Measurements from ENCODE around the gene ZNF580. TPM values are rescaled to one million over a fixed set of nuclear protein-coding genes. Genes with fewer than 3 reads are reported as not detected.

The ZNF580 gene
- total RNA-seq, 2 donors from 2014 or later = 35.7 to 39.5 TPM

DNA sequence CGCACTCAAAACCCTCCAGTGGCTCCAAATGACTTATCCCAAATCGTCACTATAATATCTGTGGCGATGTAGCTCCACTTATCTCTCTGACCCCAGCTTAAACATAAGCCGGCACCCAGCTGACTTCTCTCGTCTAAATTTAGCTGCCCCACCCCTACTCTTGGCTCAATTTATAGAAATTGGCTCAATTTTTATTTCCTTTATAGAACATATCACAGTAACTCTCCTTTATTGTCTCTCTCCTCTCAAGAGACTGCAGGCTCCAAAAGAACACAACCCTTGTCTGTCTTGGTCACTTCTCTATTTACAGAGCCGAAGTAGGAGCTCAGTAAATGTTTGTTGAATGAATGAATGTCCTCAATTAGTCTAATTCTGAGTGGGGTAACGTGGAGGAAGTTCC, 17.2 kb upstream of the ZNF580 start:
- no peaks in the 10 kb centered on the region for H3K9me3 Mint-ChIP-seq
- peaks cover 0 to 3% of the 10 kb centered on the region in 2 donors for H3K27me3 Mint-ChIP-seq
- H3K4me1 Mint-ChIP-seq (ENCODE audit: low read depth in 2 of 2) = peaks cover 28 to 39% of the 10 kb centered on the region in 2 donors
- DNase-seq (ENCODE audit: low spot score) (no peak), ATAC-seq (no peak)
- no peaks in the 10 kb centered on the region for H3K36me3 Mint-ChIP-seq
- peak overlapping the region; percentile 73 to 87 for H3K27ac Mint-ChIP-seq
- peak overlapping the region; percentile 69 for H3K4me3 Mint-ChIP-seq

DNA sequence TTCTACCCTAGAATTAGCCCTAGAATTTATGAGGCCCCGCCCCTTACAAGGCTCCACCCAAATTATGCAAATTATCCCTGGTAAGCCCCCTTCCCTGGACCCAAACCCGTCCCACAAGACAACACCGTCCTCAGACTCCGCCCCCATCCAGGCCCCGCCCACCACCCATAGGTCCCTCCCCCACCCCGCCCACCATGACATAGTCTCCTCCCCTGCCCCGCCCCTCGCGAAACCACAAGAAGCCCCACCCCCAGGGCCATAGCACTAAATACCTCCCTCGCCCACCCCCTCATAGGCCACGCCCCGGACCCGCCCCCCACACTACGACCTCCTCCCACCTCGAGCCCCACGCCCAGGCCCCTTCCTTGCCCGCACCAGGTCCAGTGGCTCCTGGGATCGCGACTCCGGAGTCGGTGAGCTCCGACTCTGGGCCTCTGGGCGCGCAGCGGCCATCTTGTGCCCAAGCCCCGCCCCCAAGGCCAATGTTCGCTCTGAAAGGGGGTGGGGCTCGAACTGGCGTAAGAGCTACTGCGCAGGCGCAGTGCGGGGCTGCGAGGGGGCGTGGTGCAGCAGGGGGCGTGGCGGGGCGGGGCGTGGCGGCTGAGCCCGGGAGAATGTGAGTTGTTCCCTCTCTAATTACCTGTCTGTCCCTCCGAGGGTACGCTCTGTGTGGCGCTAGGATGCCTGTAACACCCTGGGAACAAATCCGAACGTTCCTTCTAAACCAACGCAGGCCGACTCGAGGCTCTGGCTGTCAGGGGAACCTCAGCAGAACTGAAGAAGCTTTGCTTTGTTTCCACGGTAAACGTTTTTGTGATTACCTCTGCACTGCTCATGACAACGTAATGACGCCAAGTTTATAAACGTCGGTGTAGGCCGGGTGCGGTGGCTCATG, 16.4 kb upstream of the ZNF580 start, which contains the start of gene ZNF784:
TSS of gene ZNF784 (minus strand) at position 458 of the 895 bp plus-strand sequence. CDS start at position 453, 5 bp downstream.
- Mint-ChIP-seq H3K9me3 (no peaks in the 10 kb centered on the region), H3K4me1 (ENCODE audit: low read depth in 2 of 2) (peaks cover 28 to 39% of the 10 kb centered on the region in 2 donors), H3K36me3 (no peaks in the 10 kb centered on the region), H3K4me3 (peak within 1 kb of the TSS; percentile 69), H3K27ac (peak within 1 kb of the TSS; percentile 73 to 87), H3K27me3 (peaks cover 0 to 3% of the 10 kb centered on the region in 2 donors)
- ATAC-seq = peak; percentile 91 to 95
- peak; percentile 95 for DNase-seq (ENCODE audit: low spot score)

DNA sequence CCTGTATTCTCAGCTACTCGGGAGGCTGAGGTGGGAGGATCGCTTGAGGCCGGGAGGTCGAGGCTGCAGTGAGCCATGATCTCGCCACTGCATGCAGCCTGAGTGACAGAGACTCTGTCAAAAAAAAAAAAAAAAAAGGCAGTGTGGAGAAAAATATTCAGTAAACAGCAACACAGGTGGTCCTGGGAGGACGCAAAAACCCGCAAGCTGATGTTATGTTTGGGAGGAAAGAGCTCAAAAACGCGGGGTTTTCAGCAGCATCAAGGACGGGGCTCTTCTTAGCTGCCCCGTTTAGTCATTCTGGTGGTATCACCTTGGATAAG, 15.8 kb upstream of the ZNF580 start:
- DNase-seq (ENCODE audit: low spot score) (no peak), ATAC-seq (no peak)
- Mint-ChIP-seq H3K4me3 (peak overlapping the region; percentile 69), H3K27me3 (peaks cover 0 to 3% of the 10 kb centered on the region in 2 donors), H3K9me3 (no peaks in the 10 kb centered on the region), H3K4me1 (ENCODE audit: low read depth in 2 of 2) (peaks cover 28 to 38% of the 10 kb centered on the region in 2 donors), H3K27ac (peak overlapping the region; percentile 73 to 87), H3K36me3 (no peaks in the 10 kb centered on the region)

DNA sequence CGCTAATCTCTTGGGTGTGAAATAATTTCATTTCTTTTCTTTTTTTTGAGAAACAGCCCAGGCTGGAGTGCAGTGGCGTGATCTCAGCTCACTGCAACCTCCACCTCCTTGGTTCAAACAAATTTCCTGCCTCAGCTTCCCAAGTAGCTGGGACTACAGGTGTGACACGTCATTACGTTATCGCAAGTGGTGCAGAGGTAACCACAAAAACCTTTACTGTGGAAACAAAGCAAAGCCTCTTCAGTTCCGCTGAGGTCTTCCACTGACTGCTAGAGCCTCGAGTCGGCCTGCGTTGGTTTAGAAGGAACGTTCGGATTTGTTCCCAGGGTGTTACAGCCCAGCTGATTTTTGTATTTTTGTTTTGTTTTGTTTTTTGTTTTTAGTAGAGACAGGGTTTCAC, 14.5 kb upstream of the ZNF580 start:
- H3K9me3 Mint-ChIP-seq = no peaks in the 10 kb centered on the region

DNA sequence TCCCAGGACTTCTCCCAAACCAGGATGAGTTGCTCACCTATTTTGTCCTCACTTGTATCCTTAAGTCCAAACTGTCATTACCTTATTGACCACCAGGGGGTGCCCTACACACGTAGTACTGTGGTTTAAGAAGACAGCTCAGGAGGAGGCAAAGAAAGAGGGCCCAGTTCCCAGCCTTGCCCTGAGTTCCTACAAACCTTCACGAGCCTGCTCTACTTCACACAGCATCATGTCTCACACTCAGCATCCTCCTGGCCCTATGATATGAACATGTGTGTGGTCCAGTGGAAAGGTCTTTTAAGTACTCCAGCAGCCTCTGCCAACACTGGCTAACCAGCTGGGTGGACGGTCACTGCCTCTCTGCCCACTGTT, 8.4 kb upstream of the ZNF580 start:
- Mint-ChIP-seq H3K4me3 (no peak overlapping the region), H3K27me3 (peaks cover 0 to 5% of the 10 kb centered on the region in 2 donors), H3K9me3 (no peaks in the 10 kb centered on the region), H3K27ac (peak overlapping the region in 1 of 2 donors; percentile 26), H3K36me3 (peaks cover 11% of the 10 kb centered on the region), H3K4me1 (ENCODE audit: low read depth in 2 of 2) (peaks cover 35 to 38% of the 10 kb centered on the region in 2 donors)
- ATAC-seq = peak; percentile 63 to 67
- DNase-seq (ENCODE audit: low spot score) = peak; percentile 91

More for the DNA sequence above, 14.5 kb upstream of the ZNF580 start:
- peak overlapping the region in 1 of 2 donors; percentile 10 for H3K27ac Mint-ChIP-seq
- peak in 1 of 2 donors; percentile 31 for ATAC-seq
- no peaks in the 10 kb centered on the region for H3K36me3 Mint-ChIP-seq
- peaks cover 0 to 3% of the 10 kb centered on the region in 2 donors for H3K27me3 Mint-ChIP-seq
- no peak for DNase-seq (ENCODE audit: low spot score)
- H3K4me3 Mint-ChIP-seq = peak overlapping the region; percentile 39
- peaks cover 20 to 27% of the 10 kb centered on the region in 2 donors for H3K4me1 Mint-ChIP-seq (ENCODE audit: low read depth in 2 of 2)

DNA sequence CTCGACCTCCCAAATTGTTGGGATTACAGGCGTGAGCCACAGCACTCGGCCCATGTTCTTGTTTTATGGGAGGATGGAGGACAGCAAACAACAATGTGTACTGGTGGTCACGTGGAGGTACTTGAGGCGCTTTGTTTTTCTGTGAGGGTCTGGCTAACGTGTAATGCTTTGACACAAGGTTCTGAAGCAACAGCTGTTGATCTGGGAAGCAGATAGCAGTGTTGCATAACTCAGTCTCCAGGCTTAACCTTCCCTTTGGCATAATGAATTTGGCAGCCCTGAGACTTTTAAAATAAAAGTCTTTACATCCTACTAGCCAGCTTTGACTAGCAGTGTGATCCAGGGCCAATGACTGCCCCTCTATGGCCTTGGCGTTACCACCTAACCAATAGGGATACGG, 6.9 kb upstream of the ZNF580 start:
- H3K4me3 Mint-ChIP-seq = peak overlapping the region; percentile 96
- H3K27ac Mint-ChIP-seq = peak overlapping the region in 1 of 2 donors; percentile 99

DNA sequence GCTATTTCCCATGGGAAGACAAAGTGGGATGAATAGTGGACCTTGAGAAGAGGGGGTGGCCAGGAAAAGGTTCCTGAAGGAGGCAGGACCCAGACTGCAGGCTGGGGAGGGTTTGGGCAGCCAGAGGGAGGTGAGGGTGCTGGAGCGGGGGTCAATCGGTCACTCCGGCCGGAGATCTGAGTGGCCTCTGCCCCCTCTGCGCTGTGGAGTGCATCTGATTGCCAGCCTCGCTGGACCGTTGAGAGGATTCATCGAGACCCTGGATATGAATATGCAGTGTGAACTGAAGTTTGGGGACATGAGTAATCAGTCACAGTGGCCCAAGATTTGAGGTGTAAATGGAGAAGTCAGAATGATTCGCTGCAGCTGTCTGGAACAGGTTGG, 5.5 kb upstream of the ZNF580 start:
- Mint-ChIP-seq H3K36me3 (peaks cover 17% of the 10 kb centered on the region), H3K4me3 (peak overlapping the region; percentile 96), H3K9me3 (no peaks in the 10 kb centered on the region), H3K4me1 (ENCODE audit: low read depth in 2 of 2) (peaks cover 53% of the 10 kb centered on the region in 2 donors), H3K27ac (peak overlapping the region; percentile 99 to 100), H3K27me3 (peaks cover 0 to 2% of the 10 kb centered on the region in 2 donors)
- ATAC-seq = peak in 1 of 2 donors; percentile 48
- DNase-seq (ENCODE audit: low spot score) = peak; percentile 55

More for the DNA sequence above, 6.9 kb upstream of the ZNF580 start:
- Mint-ChIP-seq H3K27me3 (peaks cover 0 to 2% of the 10 kb centered on the region in 2 donors), H3K9me3 (no peaks in the 10 kb centered on the region), H3K4me1 (ENCODE audit: low read depth in 2 of 2) (peaks cover 43 to 46% of the 10 kb centered on the region in 2 donors), H3K36me3 (peaks cover 17% of the 10 kb centered on the region)
- no peak for DNase-seq (ENCODE audit: low spot score)
- ATAC-seq = no peak

GRCh38 chr19:55635856-55636440, 4.9 kb upstream of the ZNF580 start:
- no peak for ATAC-seq
- peak overlapping the region; percentile 96 for H3K4me3 Mint-ChIP-seq

GRCh38 chr19:55636723-55637122, 4.1 kb upstream of the ZNF580 start:
- peaks cover 17% of the 10 kb centered on the region for H3K36me3 Mint-ChIP-seq
- peaks cover 0 to 2% of the 10 kb centered on the region in 2 donors for H3K27me3 Mint-ChIP-seq
- no peaks in the 10 kb centered on the region for H3K9me3 Mint-ChIP-seq
- ATAC-seq (no peak), DNase-seq (ENCODE audit: low spot score) (no peak)
- peak overlapping the region; percentile 99 to 100 for H3K27ac Mint-ChIP-seq
- peaks cover 57 to 61% of the 10 kb centered on the region in 2 donors for H3K4me1 Mint-ChIP-seq (ENCODE audit: low read depth in 2 of 2)
- H3K4me3 Mint-ChIP-seq = peak overlapping the region; percentile 96

More at GRCh38 chr19:55635856-55636440, 4.9 kb upstream of the ZNF580 start:
- Mint-ChIP-seq H3K4me1 (ENCODE audit: low read depth in 2 of 2) (peaks cover 55 to 56% of the 10 kb centered on the region in 2 donors), H3K36me3 (peaks cover 17% of the 10 kb centered on the region), H3K9me3 (no peaks in the 10 kb centered on the region), H3K27me3 (peaks cover 0 to 2% of the 10 kb centered on the region in 2 donors), H3K27ac (peak overlapping the region; percentile 99 to 100)
- no peak for DNase-seq (ENCODE audit: low spot score)

DNA sequence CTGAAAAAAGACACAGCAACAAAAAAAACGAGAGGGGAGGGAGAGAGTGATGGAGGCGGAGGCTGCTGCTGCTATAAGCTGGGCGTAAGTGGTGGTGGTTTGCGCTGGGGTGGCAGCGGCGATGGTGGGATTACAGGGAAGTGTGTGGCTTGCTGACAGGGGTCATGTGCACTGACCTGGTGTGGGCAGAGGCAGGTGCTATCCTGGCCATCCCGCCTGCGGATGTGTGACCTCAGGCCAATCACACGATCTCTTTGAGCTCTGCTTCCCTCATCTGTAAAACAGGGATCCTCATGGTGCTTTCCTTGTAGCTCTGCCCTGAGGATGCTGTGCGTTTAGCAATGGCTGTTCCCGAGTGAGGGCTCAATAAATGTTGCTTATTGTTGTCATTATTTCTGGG, 3.3 kb upstream of the ZNF580 start:
- peaks cover 58 to 60% of the 10 kb centered on the region in 2 donors for H3K4me1 Mint-ChIP-seq (ENCODE audit: low read depth in 2 of 2)
- no peaks in the 10 kb centered on the region for H3K27me3 Mint-ChIP-seq
- peak overlapping the region in 1 of 2 donors; percentile 30 for H3K27ac Mint-ChIP-seq
- peaks cover 17% of the 10 kb centered on the region for H3K36me3 Mint-ChIP-seq
- DNase-seq (ENCODE audit: low spot score) = no peak
- H3K9me3 Mint-ChIP-seq = no peaks in the 10 kb centered on the region
- H3K4me3 Mint-ChIP-seq = peak overlapping the region; percentile 54
- ATAC-seq = no peak

GRCh38 chr19:55638864-55639359, 1.9 kb upstream of the ZNF580 start:
- Mint-ChIP-seq H3K4me3 (peak overlapping the region; percentile 50), H3K9me3 (no peaks in the 10 kb centered on the region), H3K4me1 (ENCODE audit: low read depth in 2 of 2) (peaks cover 65 to 67% of the 10 kb centered on the region in 2 donors), H3K27ac (peak overlapping the region in 1 of 2 donors; percentile 33), H3K27me3 (no peaks in the 10 kb centered on the region), H3K36me3 (peaks cover 17% of the 10 kb centered on the region)
- DNase-seq (ENCODE audit: low spot score) (no peak), ATAC-seq (no peak)

DNA sequence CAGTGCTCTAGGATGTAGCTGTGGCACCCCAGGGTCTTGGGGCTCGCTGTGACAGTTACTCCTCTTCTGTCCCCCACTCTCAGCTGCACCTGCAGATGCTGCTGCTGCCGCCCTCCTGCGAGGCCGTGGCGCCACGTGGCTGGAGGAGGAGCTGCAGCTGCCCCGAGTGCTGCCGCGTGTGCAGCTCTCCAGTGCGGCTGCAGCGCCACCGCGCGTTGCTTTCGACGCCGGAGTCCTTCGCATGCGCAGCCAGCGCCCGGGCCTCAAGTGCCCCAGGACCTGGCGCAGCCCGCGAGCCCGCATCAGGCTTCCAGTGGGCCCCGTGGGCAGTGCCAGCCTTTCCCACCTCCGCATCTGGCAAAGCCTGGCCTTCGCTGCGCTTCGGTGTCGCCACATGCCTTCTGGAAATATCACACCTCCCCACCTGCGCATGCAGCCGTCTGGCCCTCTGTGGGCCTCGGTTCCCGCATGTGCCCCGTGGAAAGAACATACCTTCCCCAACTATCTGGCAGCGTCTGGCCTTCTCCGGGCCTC, 692 bp upstream of the ZNF580 start:
- ATAC-seq = peak; percentile 43 to 48
- no peaks in the 10 kb centered on the region for H3K9me3 Mint-ChIP-seq
- peak overlapping the region; percentile 66 to 70 for H3K27ac Mint-ChIP-seq
- DNase-seq (ENCODE audit: low spot score) = no peak
- H3K36me3 Mint-ChIP-seq = peaks cover 14% of the 10 kb centered on the region
- peaks cover 60 to 65% of the 10 kb centered on the region in 2 donors for H3K4me1 Mint-ChIP-seq (ENCODE audit: low read depth in 2 of 2)
- no peaks in the 10 kb centered on the region for H3K27me3 Mint-ChIP-seq
- peak overlapping the region; percentile 71 for H3K4me3 Mint-ChIP-seq

- ATAC-seq = no peak
- no peak for DNase-seq (ENCODE audit: low spot score)
- Mint-ChIP-seq H3K27me3 (no peaks in the 10 kb centered on the region), H3K9me3 (no peaks in the 10 kb centered on the region), H3K36me3 (peaks cover 6% of the 10 kb centered on the region), H3K4me3 (peak overlapping the region; percentile 82), H3K27ac (peak overlapping the region; percentile 55 to 87), H3K4me1 (ENCODE audit: low read depth in 2 of 2) (peaks cover 45 to 54% of the 10 kb centered on the region in 2 donors)
Measured at GRCh38 chr19:55641426-55642152, 787 bp downstream of the ZNF580 start.

All from natural killer cell treated with Interleukin-12 subunit alpha and Interleukin-12 subunit beta and Interleukin-15 and Interleukin-18, amount 100 ng/mL, for 72 hours (primary cell).